Parathyroid adenoma (tissue), 2 donors: ENCODE results near the gene MALSU1.

Experiments used
- H2AFZ ChIP-seq: fragments of 300-600 bp; sonication (generic); one replicate; pipeline ENCODE4 v1.7.0; 2017; ENCODE audit warnings: antibody characterized with exemption, mild to moderate bottlenecking
- H3K27ac ChIP-seq: fragments of 300-600 bp; sonication (generic); one replicate; pipeline ENCODE4 v1.7.0; 2017
- H3K27me3 ChIP-seq: fragments of 300-600 bp; sonication (generic); one replicate; pipeline ENCODE4 v1.7.0; 2017; ENCODE audit warnings: low read length; ENCODE audit not compliant: control insufficient read depth, insufficient read depth
- H3K36me3 ChIP-seq: fragments of 300-600 bp; sonication (generic); one replicate; pipeline ENCODE4 v1.7.0; 2017; ENCODE audit warnings: low read length; ENCODE audit not compliant: control insufficient read depth, insufficient read depth
- H3K4me1 ChIP-seq: fragments of 300-600 bp; sonication (generic); one replicate; pipeline ENCODE4 v1.7.0; 2017; ENCODE audit warnings: control low read depth
- H3K4me2 ChIP-seq: fragments of 300-600 bp; sonication (generic); one replicate; pipeline ENCODE4 v1.7.0; 2017; ENCODE audit warnings: low read length
- H3K4me3 ChIP-seq: fragments of 300-600 bp; sonication (generic); one replicate; pipeline ENCODE4 v1.7.0; 2017; ENCODE audit warnings: low read depth, low read length
- H3K79me2 ChIP-seq: fragments of 300-600 bp; sonication (generic); one replicate; pipeline ENCODE4 v1.7.0; 2017; ENCODE audit warnings: control low read depth
- H3K9ac ChIP-seq: fragments of 300-600 bp; sonication (generic); one replicate; pipeline ENCODE4 v1.7.0; 2017; ENCODE audit warnings: mild to moderate bottlenecking
- H3K9me3 ChIP-seq: fragments of 300-600 bp; sonication (generic); one replicate; pipeline ENCODE4 v1.7.0; 2017; ENCODE audit warnings: low read length; ENCODE audit not compliant: control insufficient read depth
- CTCF ChIP-seq: fragments of 300-600 bp; sonication (generic); IDR thresholded peaks from one replicate; pipeline ENCODE4 v1.7.0; 2017; ENCODE audit warnings: antibody characterized with exemption, mild to moderate bottlenecking
- donor health status: primary hyperparathyroidism.

Gene MALSU1

GRCh38 chr7:23276376-23276775, 22.8 kb upstream of the MALSU1 start:
- H3K9me3 ChIP-seq, result no peaks in the 10 kb centered on the region
- no peak overlapping the region for H3K4me3 ChIP-seq
- no peaks in the 10 kb centered on the region for H3K36me3 ChIP-seq
- no peak overlapping the region for H2AFZ ChIP-seq
- no peak for TF ChIP-seq CTCF
- H3K27me3 ChIP-seq, result no peaks in the 10 kb centered on the region
- no peak overlapping the region for H3K9ac ChIP-seq
- H3K79me2 ChIP-seq, result no peaks in the 10 kb centered on the region
- H3K4me1 ChIP-seq, result no peaks in the 10 kb centered on the region
- H3K27ac ChIP-seq, result no peak overlapping the region
- H3K4me2 ChIP-seq, result no peak overlapping the region

GRCh38 chr7:23276947-23277346, 22.2 kb upstream of the MALSU1 start:
- Histone ChIP-seq H3K9me3 (no peaks in the 10 kb centered on the region), H3K27ac (no peak overlapping the region), H3K4me1 (no peaks in the 10 kb centered on the region), H2AFZ (no peak overlapping the region), H3K4me2 (no peak overlapping the region), H3K79me2 (no peaks in the 10 kb centered on the region), H3K27me3 (no peaks in the 10 kb centered on the region), H3K9ac (no peak overlapping the region), H3K4me3 (no peak overlapping the region), H3K36me3 (no peaks in the 10 kb centered on the region)
- TF ChIP-seq CTCF, result no peak

- Histone ChIP-seq H3K27me3 (no peaks in the 10 kb centered on the region), H3K79me2 (no peaks in the 10 kb centered on the region), H3K4me1 (no peaks in the 10 kb centered on the region), H3K4me3 (no peak overlapping the region), H3K4me2 (no peak overlapping the region), H2AFZ (peak overlapping the region; percentile 15), H3K9me3 (no peaks in the 10 kb centered on the region), H3K9ac (no peak overlapping the region), H3K27ac (no peak overlapping the region), H3K36me3 (no peaks in the 10 kb centered on the region)
- peak; percentile 59 for TF ChIP-seq CTCF
These were observed 21.7 kb upstream of the MALSU1 start for GRCh38 chr7:23277359-23277989.

GRCh38 chr7:23279819-23280525, 19.2 kb upstream of the MALSU1 start:
- no peaks in the 10 kb centered on the region for H3K36me3 ChIP-seq
- no peak for TF ChIP-seq CTCF
- no peaks in the 10 kb centered on the region for H3K9me3 ChIP-seq
- H2AFZ ChIP-seq, result no peak overlapping the region
- H3K4me2 ChIP-seq, result no peak overlapping the region
- no peaks in the 10 kb centered on the region for H3K27me3 ChIP-seq
- H3K27ac ChIP-seq, result no peak overlapping the region
- no peak overlapping the region for H3K9ac ChIP-seq
- H3K79me2 ChIP-seq, result no peaks in the 10 kb centered on the region
- H3K4me1 ChIP-seq, result no peaks in the 10 kb centered on the region
- no peak overlapping the region for H3K4me3 ChIP-seq

- Histone ChIP-seq H3K36me3 (no peaks in the 10 kb centered on the region), H3K4me1 (no peaks in the 10 kb centered on the region), H3K79me2 (no peaks in the 10 kb centered on the region), H2AFZ (no peak overlapping the region), H3K9ac (no peak overlapping the region), H3K4me3 (no peak overlapping the region), H3K9me3 (no peaks in the 10 kb centered on the region), H3K27me3 (no peaks in the 10 kb centered on the region), H3K4me2 (no peak overlapping the region), H3K27ac (no peak overlapping the region)
- no peak for TF ChIP-seq CTCF
These were observed 16.1 kb upstream of the MALSU1 start for GRCh38 chr7:23283086-23283485.
